ENCODE measurements around the gene CORO2B. TPM values are rescaled to one million over a fixed set of nuclear protein-coding genes. Genes with fewer than 3 reads are reported as not detected.
A peak's percentile ranks its signal among the peaks of the same experiment; 100 is the strongest.

The CORO2B gene
- total and polyA plus RNA-seq, 2 of the 4 experiments (the other 2 are of a cell fraction), result 9.3 to 39.3 TPM

DNA sequence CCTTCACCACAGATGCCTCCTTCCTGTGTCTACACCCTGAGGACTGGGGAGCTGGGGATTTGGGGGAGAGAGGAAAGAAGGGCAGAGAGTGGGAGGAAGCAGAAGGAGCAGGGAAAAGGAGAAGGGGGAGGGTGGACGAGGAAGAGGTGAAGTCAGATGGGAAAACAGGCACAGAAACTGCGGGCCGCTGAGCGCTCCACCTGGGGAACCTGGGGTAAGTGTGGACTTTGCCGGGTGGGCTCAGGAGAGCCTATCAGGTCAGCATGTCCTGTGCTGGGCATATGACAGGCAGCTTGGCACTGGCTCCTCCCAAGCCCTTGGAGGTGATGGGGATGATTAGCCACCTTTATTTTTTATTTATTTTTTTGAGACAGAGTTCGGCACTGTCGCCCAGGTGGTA lies 62.6 kb downstream of the CORO2B start:
- peak overlapping the region; percentile 67; the same call in 1 of the 2 replicates for H3K23ac ChIP-seq (ENCODE audit: low read depth, low read length)
- peaks cover 58% of the 10 kb centered on the region for H3K9me1 ChIP-seq (ENCODE audit: insufficient read depth, low read length)
- H3K4ac ChIP-seq (ENCODE audit: low read depth, low read length), result peak overlapping the region; percentile 90
- H4K20me1 ChIP-seq (ENCODE audit: insufficient read depth, low read length), result peaks cover 3% of the 10 kb centered on the region; the same call in 1 of the 2 replicates
- peak overlapping the region; percentile 97; the same call in 1 of the 2 replicates for H2BK20ac ChIP-seq (ENCODE audit: low read depth, low read length)
- CTCF ChIA-PET, result no interaction called here
- H2AK5ac ChIP-seq (ENCODE audit: low read depth, low read length), result peak overlapping the region; percentile 92
- peak overlapping the region; percentile 84 for H3K14ac ChIP-seq (replicated peaks; ENCODE audit: low read depth, low read length)
- peak overlapping the region; percentile 46; the same call in 1 of the 2 replicates for H3K27ac ChIP-seq (ENCODE audit: insufficient read depth, low read length)
- peak overlapping the region; percentile 90 for H2BK5ac ChIP-seq (ENCODE audit: low read depth, low read length, poor library complexity, severe bottlenecking)
- peak overlapping the region; percentile 72 for H3K18ac ChIP-seq (ENCODE audit: low read depth, low read length)
- peak overlapping the region; percentile 81 for H4K91ac ChIP-seq (ENCODE audit: insufficient read depth, low read depth, low read length)
- BruUV-seq (replicated peaks), result no TSS peak
- dilution Hi-C loops (cut with HindIII; ENCODE audit: low sequenced_read_pairs, unreplicated experiment) (no loop called here), in situ Hi-C loops (cut with MboI; ENCODE audit: low sequenced_read_pairs) (no loop called here), intact Hi-C loops (cut with micrococcal nuclease) (no loop called here)
- no peak overlapping the region for H3K4me2 ChIP-seq (ENCODE audit: low read depth, low read length)
- peak overlapping the region; percentile 9; the same call in 1 of the 2 replicates for H3K9ac ChIP-seq (ENCODE audit: low read depth, low read length)
- no peak for ATAC-seq (ENCODE audit: low read depth)
- DNase-seq, result no peak
- TF ChIP-seq FOS (IDR thresholded peaks at IDR 0.05; ENCODE audit: low read depth, low read length) (no peak), RCOR1 (IDR thresholded peaks at IDR 0.05; ENCODE audit: insufficient replicate concordance, low read length) (no peak), CEBPB (IDR thresholded peaks at IDR 0.05; ENCODE audit: low read depth, low read length) (no peak), NFE2L2 (IDR thresholded peaks at IDR 0.05; ENCODE audit: low read depth, low read length) (no peak), SMC3 (IDR thresholded peaks at IDR 0.05; ENCODE audit: low read depth, low read length) (no peak), RFX5 (IDR thresholded peaks at IDR 0.05; ENCODE audit: low read depth, low read length) (no peak), RAD21 (IDR thresholded peaks at IDR 0.05; ENCODE audit: low read length) (no peak), POLR2A (IDR thresholded peaks at IDR 0.05; ENCODE audit: low read depth, low read length) (no peak), MXI1 (IDR thresholded peaks at IDR 0.05; ENCODE audit: borderline replicate concordance, low read depth, low read length) (no peak), BHLHE40 (IDR thresholded peaks at IDR 0.05; ENCODE audit: low read depth, low read length) (no peak), MAFK (IDR thresholded peaks at IDR 0.05; ENCODE audit: low read depth, low read length) (no peak), MAZ (IDR thresholded peaks at IDR 0.05; ENCODE audit: borderline replicate concordance, low read depth, low read length) (no peak), CHD1 (IDR thresholded peaks at IDR 0.05; ENCODE audit: low read depth, low read length) (no peak)
- TF ChIP-seq, protein P1, sequence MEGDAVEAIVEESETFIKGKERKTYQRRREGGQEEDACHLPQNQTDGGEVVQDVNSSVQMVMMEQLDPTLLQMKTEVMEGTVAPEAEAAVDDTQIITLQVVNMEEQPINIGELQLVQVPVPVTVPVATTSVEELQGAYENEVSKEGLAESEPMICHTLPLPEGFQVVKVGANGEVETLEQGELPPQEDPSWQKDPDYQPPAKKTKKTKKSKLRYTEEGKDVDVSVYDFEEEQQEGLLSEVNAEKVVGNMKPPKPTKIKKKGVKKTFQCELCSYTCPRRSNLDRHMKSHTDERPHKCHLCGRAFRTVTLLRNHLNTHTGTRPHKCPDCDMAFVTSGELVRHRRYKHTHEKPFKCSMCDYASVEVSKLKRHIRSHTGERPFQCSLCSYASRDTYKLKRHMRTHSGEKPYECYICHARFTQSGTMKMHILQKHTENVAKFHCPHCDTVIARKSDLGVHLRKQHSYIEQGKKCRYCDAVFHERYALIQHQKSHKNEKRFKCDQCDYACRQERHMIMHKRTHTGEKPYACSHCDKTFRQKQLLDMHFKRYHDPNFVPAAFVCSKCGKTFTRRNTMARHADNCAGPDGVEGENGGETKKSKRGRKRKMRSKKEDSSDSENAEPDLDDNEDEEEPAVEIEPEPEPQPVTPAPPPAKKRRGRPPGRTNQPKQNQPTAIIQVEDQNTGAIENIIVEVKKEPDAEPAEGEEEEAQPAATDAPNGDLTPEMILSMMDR (conservative IDR thresholded peaks at IDR 0.05; ENCODE audit: low read depth, low read length), result no peak
- TF ChIP-seq, protein P2, sequence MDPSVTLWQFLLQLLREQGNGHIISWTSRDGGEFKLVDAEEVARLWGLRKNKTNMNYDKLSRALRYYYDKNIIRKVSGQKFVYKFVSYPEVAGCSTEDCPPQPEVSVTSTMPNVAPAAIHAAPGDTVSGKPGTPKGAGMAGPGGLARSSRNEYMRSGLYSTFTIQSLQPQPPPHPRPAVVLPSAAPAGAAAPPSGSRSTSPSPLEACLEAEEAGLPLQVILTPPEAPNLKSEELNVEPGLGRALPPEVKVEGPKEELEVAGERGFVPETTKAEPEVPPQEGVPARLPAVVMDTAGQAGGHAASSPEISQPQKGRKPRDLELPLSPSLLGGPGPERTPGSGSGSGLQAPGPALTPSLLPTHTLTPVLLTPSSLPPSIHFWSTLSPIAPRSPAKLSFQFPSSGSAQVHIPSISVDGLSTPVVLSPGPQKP (IDR thresholded peaks at IDR 0.05; ENCODE audit: borderline replicate concordance, low read depth, low read length), result no peak
- TF ChIP-seq, protein P3, sequence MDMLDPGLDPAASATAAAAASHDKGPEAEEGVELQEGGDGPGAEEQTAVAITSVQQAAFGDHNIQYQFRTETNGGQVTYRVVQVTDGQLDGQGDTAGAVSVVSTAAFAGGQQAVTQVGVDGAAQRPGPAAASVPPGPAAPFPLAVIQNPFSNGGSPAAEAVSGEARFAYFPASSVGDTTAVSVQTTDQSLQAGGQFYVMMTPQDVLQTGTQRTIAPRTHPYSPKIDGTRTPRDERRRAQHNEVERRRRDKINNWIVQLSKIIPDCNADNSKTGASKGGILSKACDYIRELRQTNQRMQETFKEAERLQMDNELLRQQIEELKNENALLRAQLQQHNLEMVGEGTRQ (IDR thresholded peaks at IDR 0.05; ENCODE audit: low read depth, low read length), result no peak
- H4K8ac ChIP-seq (ENCODE audit: low read depth in 2 of 2, low read length in 2 of 2), result peak overlapping the region; percentile 71 to 90; a peak in 3 of 4 replicates
- H2BK15ac ChIP-seq (ENCODE audit: low read depth, low read length), result peak overlapping the region; percentile 85; the same call in 1 of the 3 replicates
- peak overlapping the region; percentile 79 for H2AFZ ChIP-seq (replicated peaks; ENCODE audit: low read length, poor library complexity)
- H3K79me1 ChIP-seq (ENCODE audit: low read depth in 1 of 2, low read length in 2 of 2), result peaks cover 12 to 69% of the 10 kb centered on the region in 2 experiments
- H2BK120ac ChIP-seq (ENCODE audit: low read depth, low read length), result peak overlapping the region; percentile 60
- WGBS, 2 experiments (ENCODE audit: extremely low coverage in 2 of 2, insufficient read length in 1 of 2), result 100% methylated on average over 1 of the region's 7 CpGs; no CpG with 5 or more reads in 1 of the 2 experiments
- H4K5ac ChIP-seq (ENCODE audit: low read depth, low read length), result peak overlapping the region; percentile 86
- peak overlapping the region; percentile 27; the same call in 1 of the 2 replicates for H3K56ac ChIP-seq (ENCODE audit: extremely low read depth, insufficient read depth, low read length)
- H3K4me1 ChIP-seq (ENCODE audit: control insufficient read depth, insufficient read depth, low read length), result peaks cover 60% of the 10 kb centered on the region
- POLR2A ChIA-PET (ENCODE audit: unreplicated experiment), result no interaction called here
- H3K4me3 ChIP-seq (ENCODE audit: insufficient read depth, low read depth, low read length), result no peak overlapping the region
- H2AK9ac ChIP-seq (replicated peaks; ENCODE audit: low read depth, low read length, poor library complexity), result peak overlapping the region; percentile 95
- no peaks in the 10 kb centered on the region for H3K36me3 ChIP-seq (ENCODE audit: control insufficient read depth, insufficient read depth, low read length)
- H3K9me3 ChIP-seq (ENCODE audit: control insufficient read depth, insufficient read depth, low read length), result no peaks in the 10 kb centered on the region
- H3K27me3 ChIP-seq (ENCODE audit: control insufficient read depth, insufficient read depth, low read length), result no peaks in the 10 kb centered on the region
